PC-3 (cell line): ENCODE results near the gene HOXB9. TPM values are rescaled to one million over a fixed set of nuclear protein-coding genes. Genes with fewer than 3 reads are reported as not detected.

Experiments
- ATAC-seq: fragments of 200-7000 bp; cut with Tn5 transposase; 2 replicates; pipeline ENCODE4 v1.9.1; 2020; ENCODE audit warnings: mild to moderate bottlenecking, moderate library complexity
- BruUV-seq: library from RNA; stranded (reverse); fragments of 400-500 nt; replicated peaks from 2 replicates; lab custom pipeline; 2021; lab: Mats Ljungman, UMichigan
- CTCF ChIA-PET: fragments of 300-600 bp; sonication (Branson Sonifier 250); formaldehyde crosslinking; loops from one replicate; lab custom pipeline; 2022; ENCODE audit warnings: antibody characterized with exemption; lab: Charles Lee
- POLR2A ChIA-PET: fragments of 300-600 bp; sonication (Branson Sonifier 250); formaldehyde crosslinking; loops from one replicate; lab custom pipeline; 2022; ENCODE audit warnings: antibody characterized with exemption; ENCODE audit not compliant: unreplicated experiment; lab: Charles Lee
- DNase-seq: peaks from one replicate; pipeline ENCODE4 v3.0.0-alpha.2; 2015
- H2AFZ ChIP-seq: fragments of 300-600 bp; sonication (generic); 2 replicates; pipeline ENCODE4 v1.6.0; 2016; ENCODE audit warnings: antibody characterized with exemption, low read length
- H3F3A ChIP-seq: fragments of 300-600 bp; sonication (generic); one replicate; pipeline ENCODE4 v1.6.0; 2017; ENCODE audit warnings: antibody characterized with exemption, low read length, control low read depth, mild to moderate bottlenecking; ENCODE audit not compliant: unreplicated experiment
- H3K27ac ChIP-seq: fragments of 300-600 bp; sonication (generic); 2 replicates; pipeline ENCODE4 v1.5.1; 2016; ENCODE audit warnings: mild to moderate bottlenecking, low read length
- H3K27me3 ChIP-seq: fragments of 300-600 bp; sonication (generic); 2 replicates; pipeline ENCODE4 v1.6.1; 2016; ENCODE audit warnings: low read length, mixed read lengths
- H3K36me3 ChIP-seq: fragments of 300-600 bp; sonication (generic); 2 replicates; pipeline ENCODE4 v1.6.1; 2016; ENCODE audit warnings: low read depth, mixed run types, low read length, mixed read lengths
- H3K4me1 ChIP-seq: fragments of 300-600 bp; sonication (generic); 2 replicates; pipeline ENCODE4 v1.5.1; 2016; ENCODE audit warnings: low read length; ENCODE audit not compliant: insufficient read depth
- H3K4me2 ChIP-seq: fragments of 300-600 bp; sonication (generic); 2 replicates; pipeline ENCODE4 v1.6.0; 2016; ENCODE audit warnings: low read length
- H3K4me3 ChIP-seq: fragments of 300-600 bp; sonication (generic); 2 replicates; pipeline ENCODE4 v1.5.1; 2016; ENCODE audit warnings: mild to moderate bottlenecking, low read length, mixed read lengths
- H3K79me2 ChIP-seq: fragments of 300-600 bp; sonication (generic); 2 replicates; pipeline ENCODE4 v1.6.1; 2017; ENCODE audit warnings: low read length, mixed read lengths
- H3K9ac ChIP-seq: fragments of 300-600 bp; sonication (generic); 2 replicates; pipeline ENCODE4 v1.6.0; 2016; ENCODE audit warnings: mild to moderate bottlenecking, low read length
- H3K9me2 ChIP-seq: fragments of 300-600 bp; sonication (generic); replicated peaks from 2 replicates; pipeline ENCODE4 v1.6.1; 2016; ENCODE audit warnings: mixed run types, low read length, mixed read lengths
- H3K9me3 ChIP-seq: fragments of 300-600 bp; sonication (generic); 2 replicates; pipeline ENCODE4 v1.6.1; 2016; ENCODE audit warnings: low read length, mixed read lengths
- H4K20me1 ChIP-seq: fragments of 300-600 bp; sonication (generic); 2 replicates; pipeline ENCODE4 v1.6.1; 2016; ENCODE audit warnings: low read length, mixed read lengths
- EZH2 ChIP-seq: fragments of 300-600 bp; sonication (generic); IDR thresholded peaks from one replicate; pipeline ENCODE4 v1.6.1; 2017; ENCODE audit warnings: antibody characterized with exemption, mild to moderate bottlenecking, low read length; ENCODE audit not compliant: unreplicated experiment
- EZH2phosphoT487 ChIP-seq: fragments of 300-600 bp; sonication (generic); IDR thresholded peaks from 2 replicates; pipeline ENCODE4 v1.6.1; 2018; ENCODE audit warnings: mild to moderate bottlenecking, antibody characterized with exemption, low read length, borderline replicate concordance
- intact Hi-C: fragments of 100-400 bp; cut with micrococcal nuclease; formaldehyde crosslinking; loops from 2 replicates; pipeline ENCODE4 v1.9.0; 2023
- total RNA-seq: library from RNA; depleted of rRNA; stranded (reverse); fragments of >200 nt; gene quantifications from 2 replicates; pipeline ENCODE4 v1.2.3, GENCODE V29; 2014
- TF ChIP-seq, protein P1 (sequence below): fragments of 300-600 bp; sonication (generic); conservative IDR thresholded peaks from 2 replicates; pipeline ENCODE4 v1.5.1; 2017; ENCODE audit warnings: antibody characterized with exemption, low read depth, mild to moderate bottlenecking, low read length

Gene HOXB9
- total RNA-seq, 1 experiment from 2014 or later, result 7.0 TPM

DNA sequence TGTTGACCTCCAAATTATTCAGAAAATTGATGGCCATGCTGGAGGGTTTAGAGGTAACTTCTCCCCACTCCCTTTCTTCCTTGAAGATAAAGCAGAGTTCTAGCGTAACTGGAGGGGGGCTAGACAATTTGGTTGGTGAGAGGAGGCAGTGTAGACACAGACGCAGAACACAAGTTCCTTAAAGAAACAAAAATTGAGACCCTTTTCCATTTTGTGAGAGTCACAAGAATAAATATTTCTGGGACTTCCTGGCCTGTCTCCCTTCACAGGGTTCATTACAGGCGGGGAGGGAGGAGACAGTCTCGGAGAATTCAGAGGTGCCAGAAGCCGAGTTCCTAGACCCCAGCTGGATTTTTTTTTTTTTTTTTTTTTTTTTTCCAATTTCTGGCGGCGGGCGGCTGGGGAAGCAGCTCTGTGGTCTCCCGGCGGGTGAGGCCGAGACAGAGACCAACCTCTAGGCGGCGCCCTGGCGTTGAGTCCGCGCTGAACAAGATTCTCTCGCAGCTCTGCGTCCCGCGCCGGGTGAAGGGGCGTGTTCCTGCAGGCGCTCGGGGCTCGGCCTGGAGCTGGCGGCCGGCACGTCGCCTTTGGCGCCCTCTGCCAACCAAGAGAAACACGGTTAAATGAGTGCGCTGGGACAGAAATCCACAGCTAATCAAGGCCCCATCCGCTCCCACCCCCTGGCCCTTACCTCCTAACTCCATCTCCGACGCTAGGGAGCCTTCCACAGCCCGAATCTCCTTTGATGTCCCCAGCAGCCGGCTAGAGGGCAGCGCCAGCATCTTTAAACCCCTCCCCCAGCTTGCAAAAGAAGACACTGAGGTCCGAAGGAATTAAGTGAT, 10.2 kb upstream of the HOXB9 start:
- no peak overlapping the region for H3K9ac ChIP-seq
- no peaks in the 10 kb centered on the region for H3K79me2 ChIP-seq
- H3K9me3 ChIP-seq, result no peaks in the 10 kb centered on the region
- H3K27me3 ChIP-seq, result peaks cover 9% of the 10 kb centered on the region
- H3K27ac ChIP-seq, result no peak overlapping the region
- peak overlapping the region; percentile 60 for H3K4me2 ChIP-seq
- peaks cover 13% of the 10 kb centered on the region; the same call in 1 of the 2 replicates for H3K4me1 ChIP-seq
- no peaks in the 10 kb centered on the region for H4K20me1 ChIP-seq
- peak; percentile 85 for ATAC-seq
- CTCF ChIA-PET, result interaction anchor here (0.6 to 1.2 kb wide), 19 partner anchors 10 to 460 kb away, joined by 3 to 26 read pairs (median 3); partner anchors contain the start of gene HOXB9
- BruUV-seq, result no TSS peak
- H3K4me3 ChIP-seq, result peak overlapping the region; percentile 25; the same call in 1 of the 2 replicates
- H3K9me2 ChIP-seq, result no peaks in the 10 kb centered on the region
- intact Hi-C loops, result no loop called here
- TF ChIP-seq EZH2 (no peak), EZH2phosphoT487 (no peak)
- TF ChIP-seq, protein P1, sequence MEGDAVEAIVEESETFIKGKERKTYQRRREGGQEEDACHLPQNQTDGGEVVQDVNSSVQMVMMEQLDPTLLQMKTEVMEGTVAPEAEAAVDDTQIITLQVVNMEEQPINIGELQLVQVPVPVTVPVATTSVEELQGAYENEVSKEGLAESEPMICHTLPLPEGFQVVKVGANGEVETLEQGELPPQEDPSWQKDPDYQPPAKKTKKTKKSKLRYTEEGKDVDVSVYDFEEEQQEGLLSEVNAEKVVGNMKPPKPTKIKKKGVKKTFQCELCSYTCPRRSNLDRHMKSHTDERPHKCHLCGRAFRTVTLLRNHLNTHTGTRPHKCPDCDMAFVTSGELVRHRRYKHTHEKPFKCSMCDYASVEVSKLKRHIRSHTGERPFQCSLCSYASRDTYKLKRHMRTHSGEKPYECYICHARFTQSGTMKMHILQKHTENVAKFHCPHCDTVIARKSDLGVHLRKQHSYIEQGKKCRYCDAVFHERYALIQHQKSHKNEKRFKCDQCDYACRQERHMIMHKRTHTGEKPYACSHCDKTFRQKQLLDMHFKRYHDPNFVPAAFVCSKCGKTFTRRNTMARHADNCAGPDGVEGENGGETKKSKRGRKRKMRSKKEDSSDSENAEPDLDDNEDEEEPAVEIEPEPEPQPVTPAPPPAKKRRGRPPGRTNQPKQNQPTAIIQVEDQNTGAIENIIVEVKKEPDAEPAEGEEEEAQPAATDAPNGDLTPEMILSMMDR, result peak; percentile 81
- POLR2A ChIA-PET, result interaction anchor here (0.6 to 0.7 kb wide), 2 partner anchors 13 to 40 kb away, joined by 23 to 24 read pairs; no protein-coding TSS in a partner anchor
- H3F3A ChIP-seq, result no peaks in the 10 kb centered on the region
- peak overlapping the region; percentile 67 for H2AFZ ChIP-seq
- H3K36me3 ChIP-seq, result no peaks in the 10 kb centered on the region
- DNase-seq, result peak; percentile 84

DNA sequence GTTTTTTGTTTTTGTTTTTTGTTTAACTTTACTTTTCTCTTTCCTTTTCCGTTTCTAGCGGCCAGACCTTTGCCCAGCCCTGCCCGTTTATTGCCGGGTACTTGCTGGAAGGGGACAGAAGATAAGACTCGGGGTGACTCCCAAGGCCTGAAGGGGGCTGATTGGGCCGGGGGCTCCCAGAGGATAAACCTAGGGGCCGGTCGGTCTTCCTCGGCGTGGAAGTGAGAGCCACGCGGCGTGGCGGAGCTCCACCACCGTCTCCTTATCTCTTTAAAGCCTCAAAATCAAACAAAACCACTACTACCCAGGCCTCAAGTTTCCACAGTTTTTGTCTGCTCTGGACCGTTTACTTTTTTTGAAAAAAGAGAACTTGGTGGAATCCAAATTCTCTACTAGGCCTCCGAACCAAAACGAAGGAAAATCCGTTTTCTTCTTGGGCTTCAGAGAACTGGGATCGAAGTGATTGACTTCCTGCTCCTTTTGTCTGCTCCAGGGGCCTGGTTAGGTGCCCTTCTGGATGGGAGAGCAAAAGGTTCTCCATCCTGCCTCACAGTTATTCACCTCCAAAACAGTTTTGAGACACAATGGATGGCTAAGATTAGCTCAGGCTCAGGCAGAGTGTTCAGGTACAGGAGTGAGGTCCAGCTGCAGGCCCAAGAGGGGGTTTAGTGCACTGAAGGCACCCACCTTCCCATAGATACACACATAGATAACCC, 8.5 kb upstream of the HOXB9 start:
- intact Hi-C loops, result no loop called here
- CTCF ChIA-PET, result no interaction called here
- no peaks in the 10 kb centered on the region for H3K36me3 ChIP-seq
- H3K4me1 ChIP-seq, result peaks cover 13% of the 10 kb centered on the region; the same call in 1 of the 2 replicates
- no peaks in the 10 kb centered on the region for H3K9me2 ChIP-seq
- no peak overlapping the region for H3K4me2 ChIP-seq
- H3K27ac ChIP-seq, result no peak overlapping the region
- POLR2A ChIA-PET, result no interaction called here
- H4K20me1 ChIP-seq, result no peaks in the 10 kb centered on the region
- peaks cover 26% of the 10 kb centered on the region for H3K27me3 ChIP-seq
- no peaks in the 10 kb centered on the region for H3F3A ChIP-seq
- no peak for ATAC-seq
- TF ChIP-seq, protein P1, result no peak
- TF ChIP-seq EZH2phosphoT487 (no peak), EZH2 (no peak)
- DNase-seq, result no peak
- H3K9me3 ChIP-seq, result no peaks in the 10 kb centered on the region
- H3K9ac ChIP-seq, result no peak overlapping the region
- no peaks in the 10 kb centered on the region for H3K79me2 ChIP-seq
- no peak overlapping the region for H3K4me3 ChIP-seq
- no TSS peak for BruUV-seq
- no peak overlapping the region for H2AFZ ChIP-seq
